Astrocyte (in vitro differentiated cells and primary cell): ENCODE data around the gene ZDHHC14.

Source experiments
- CTCF ChIP-seq: IDR thresholded peaks from 2 replicates; pipeline ENCODE4 v1.5.1; 2011; ENCODE audit warnings: low read depth, mild to moderate bottlenecking, inconsistent platforms, low read length, moderate library complexity; ENCODE audit not compliant: insufficient read depth
- EZH2 ChIP-seq: IDR thresholded peaks from 2 replicates; pipeline ENCODE4 v1.6.1; 2012; ENCODE audit warnings: mild to moderate bottlenecking, low read length, inconsistent platforms; ENCODE audit not compliant: insufficient read depth

GRCh38 chr6:157609117-157609516 lies 228.1 kb downstream of the ZDHHC14 start:
- TF ChIP-seq CTCF, result no peak
- no peak for TF ChIP-seq EZH2
